Natural killer cell (primary cell): ENCODE measurements around the gene OR2F1. TPM values are rescaled to one million over a fixed set of nuclear protein-coding genes. Genes with fewer than 3 reads are reported as not detected.

Experiments
- ATAC-seq, 3 donors: fragments of 150-1000 bp in 2 of 3; fragments of 200-7000 bp in 1 of 3; cut with Tn5 transposase; 1 replicate in 1 of 3; 2 replicates in 2 of 3; pipeline ENCODE4 v1.10.0; 2021; ENCODE audit warnings: mild to moderate bottlenecking in 2 of 3, moderate library complexity in 2 of 3
- DNase-seq, 2 donors: peaks; one replicate each; pipeline versions ENCODE4 v3.0.0 to v3.0.0-alpha.2; 2013 to 2021; ENCODE audit warnings: mixed read lengths in 1 of 2
- H3K27ac ChIP-seq: one replicate; pipeline ENCODE4 v1.5.1; 2013; ENCODE audit warnings: mild to moderate bottlenecking, low read length
- H3K27me3 ChIP-seq: one replicate; pipeline ENCODE4 v1.6.1; 2013; ENCODE audit warnings: low read length; ENCODE audit not compliant: control insufficient read depth, insufficient read depth
- H3K36me3 ChIP-seq: one replicate; pipeline ENCODE4 v1.6.1; 2013; ENCODE audit warnings: low read length; ENCODE audit not compliant: control insufficient read depth, insufficient read depth
- H3K4me1 ChIP-seq: one replicate; pipeline ENCODE4 v1.6.1; 2013; ENCODE audit warnings: low read length; ENCODE audit not compliant: control insufficient read depth, insufficient read depth
- H3K4me3 ChIP-seq: one replicate; pipeline ENCODE4 v1.5.1; 2013; ENCODE audit warnings: low read length
- H3K9me3 ChIP-seq: one replicate; pipeline ENCODE4 v1.6.1; 2013; ENCODE audit warnings: low read length; ENCODE audit not compliant: control insufficient read depth, insufficient read depth
- H3K27ac Mint-ChIP-seq, 2 donors: one replicate each; pipeline ENCODE4 v1.8.0; 2022; ENCODE audit warnings: mild to moderate bottlenecking in 2 of 2, mixed read lengths in 2 of 2, moderate library complexity in 1 of 2
- H3K27me3 Mint-ChIP-seq, 2 donors: one replicate each; pipeline ENCODE4 v1.8.0; 2022; ENCODE audit warnings: low read depth in 2 of 2, mixed read lengths in 2 of 2
- H3K36me3 Mint-ChIP-seq: one replicate; pipeline ENCODE4 v1.8.0; 2022; ENCODE audit warnings: mixed read lengths
- H3K4me1 Mint-ChIP-seq, 2 donors: one replicate each; pipeline ENCODE4 v1.8.0; 2022; ENCODE audit warnings: mixed read lengths in 2 of 2
- H3K4me3 Mint-ChIP-seq: one replicate; pipeline ENCODE4 v1.8.0; 2022; ENCODE audit warnings: mild to moderate bottlenecking, moderate library complexity, mixed read lengths
- H3K9me3 Mint-ChIP-seq, 2 donors: one replicate each; pipeline ENCODE4 v1.8.0; 2022; ENCODE audit warnings: mixed read lengths in 2 of 2
- WGBS: methylation state at CpG from one replicate; pipeline ENCODE4 v1.1.7; 2013; ENCODE audit warnings: missing lambda C conversion rate; ENCODE audit not compliant: insufficient coverage; 5-methylcytosine and 5-hydroxymethylcytosine counted together
- intact Hi-C: fragments of 100-400 bp; cut with micrococcal nuclease; formaldehyde crosslinking; loops from one replicate; pipeline ENCODE4 v1.14.2; 2022
- total RNA-seq, 4 donors: library from RNA; stranded (reverse); fragments of 120-200 nt in 1 of 4; gene quantifications; one replicate each; pipeline versions ENCODE4 v1.2.3 to v1.2.4, GENCODE V29; 2013 to 2022
- TF ChIP-seq, protein P1 (sequence below): fragments of 200-600 bp; IDR thresholded peaks from one replicate; pipeline ENCODE4 v1.8.0; 2022; ENCODE audit warnings: antibody characterized with exemption

The OR2F1 gene
- total RNA-seq, 3 donors from 2014 or later (not counting 1 experiment from before 2014, with no cell fraction given): not detected

DNA sequence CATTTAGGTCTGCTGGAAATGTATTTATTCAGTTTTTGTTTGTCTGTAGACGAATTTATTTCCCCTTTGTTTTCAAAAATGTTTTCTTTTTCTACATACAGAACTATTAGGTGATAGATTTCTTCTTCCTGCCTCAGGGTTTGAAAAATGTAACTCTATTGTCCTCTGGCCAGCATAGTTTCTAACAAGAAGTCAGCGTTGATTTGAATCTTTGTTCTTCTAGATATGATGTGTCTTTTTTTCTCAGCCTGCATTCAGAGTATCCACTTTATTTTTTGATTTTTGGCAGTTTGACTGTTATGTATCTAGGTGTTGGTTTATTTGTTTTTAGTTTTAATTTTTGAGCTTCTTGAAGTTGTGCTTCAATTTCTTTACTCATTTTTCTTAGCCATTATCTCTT lies 7.5 kb upstream of the OR2F1 start:
- Mint-ChIP-seq H3K27ac (no peak overlapping the region), H3K4me1 (no peaks in the 10 kb centered on the region), H3K36me3 (peaks cover 7% of the 10 kb centered on the region), H3K4me3 (no peak overlapping the region), H3K9me3 (peaks cover 0 to 8% of the 10 kb centered on the region in 2 donors), H3K27me3 (peaks cover 17 to 54% of the 10 kb centered on the region in 2 donors)
- H3K9me3 ChIP-seq: no peaks in the 10 kb centered on the region
- peaks cover 3% of the 10 kb centered on the region for H3K27me3 ChIP-seq
- H3K4me1 ChIP-seq: no peaks in the 10 kb centered on the region
- H3K27ac ChIP-seq: no peak overlapping the region
- H3K36me3 ChIP-seq: no peaks in the 10 kb centered on the region
- 100% methylated on average over 1 of the region's 2 CpGs for WGBS
- intact Hi-C loops: no loop called here
- no peak for DNase-seq
- no peak for ATAC-seq
- TF ChIP-seq, protein P1, sequence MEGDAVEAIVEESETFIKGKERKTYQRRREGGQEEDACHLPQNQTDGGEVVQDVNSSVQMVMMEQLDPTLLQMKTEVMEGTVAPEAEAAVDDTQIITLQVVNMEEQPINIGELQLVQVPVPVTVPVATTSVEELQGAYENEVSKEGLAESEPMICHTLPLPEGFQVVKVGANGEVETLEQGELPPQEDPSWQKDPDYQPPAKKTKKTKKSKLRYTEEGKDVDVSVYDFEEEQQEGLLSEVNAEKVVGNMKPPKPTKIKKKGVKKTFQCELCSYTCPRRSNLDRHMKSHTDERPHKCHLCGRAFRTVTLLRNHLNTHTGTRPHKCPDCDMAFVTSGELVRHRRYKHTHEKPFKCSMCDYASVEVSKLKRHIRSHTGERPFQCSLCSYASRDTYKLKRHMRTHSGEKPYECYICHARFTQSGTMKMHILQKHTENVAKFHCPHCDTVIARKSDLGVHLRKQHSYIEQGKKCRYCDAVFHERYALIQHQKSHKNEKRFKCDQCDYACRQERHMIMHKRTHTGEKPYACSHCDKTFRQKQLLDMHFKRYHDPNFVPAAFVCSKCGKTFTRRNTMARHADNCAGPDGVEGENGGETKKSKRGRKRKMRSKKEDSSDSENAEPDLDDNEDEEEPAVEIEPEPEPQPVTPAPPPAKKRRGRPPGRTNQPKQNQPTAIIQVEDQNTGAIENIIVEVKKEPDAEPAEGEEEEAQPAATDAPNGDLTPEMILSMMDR: no peak
- H3K4me3 ChIP-seq: no peak overlapping the region

DNA sequence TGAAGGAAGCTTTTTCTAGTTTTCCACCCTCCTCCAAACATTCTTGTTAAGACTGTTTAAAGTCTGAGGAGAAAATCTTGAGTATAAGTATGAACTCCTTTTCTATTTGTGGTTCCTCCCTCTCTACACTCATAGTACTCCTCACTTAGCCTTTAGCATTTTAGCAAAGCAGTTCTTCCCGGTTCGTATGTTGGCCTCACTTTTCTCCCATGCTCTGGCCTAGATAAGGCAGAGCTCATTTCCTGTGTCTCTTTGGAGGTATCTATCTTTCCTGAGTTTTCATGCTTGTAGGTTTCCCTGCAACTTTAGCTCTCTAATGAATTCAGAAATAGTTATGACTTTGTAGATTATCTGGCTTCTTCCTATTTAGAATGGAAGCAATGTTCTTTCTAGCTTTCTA lies 5.9 kb upstream of the OR2F1 start:
- TF ChIP-seq, protein P1: no peak
- H3K4me3 ChIP-seq: no peak overlapping the region
- H3K36me3 Mint-ChIP-seq: peaks cover 7% of the 10 kb centered on the region
- H3K4me3 Mint-ChIP-seq: no peak overlapping the region
- peaks cover 3% of the 10 kb centered on the region for H3K27me3 ChIP-seq
- H3K36me3 ChIP-seq: no peaks in the 10 kb centered on the region
- ATAC-seq: no peak
- no peaks in the 10 kb centered on the region for H3K9me3 ChIP-seq
- no peak overlapping the region for H3K27ac ChIP-seq
- no peaks in the 10 kb centered on the region for H3K4me1 Mint-ChIP-seq
- no peak for DNase-seq
- no peak overlapping the region for H3K27ac Mint-ChIP-seq
- H3K9me3 Mint-ChIP-seq: peaks cover 0 to 8% of the 10 kb centered on the region in 2 donors
- 17% methylated on average over 2 of the region's 2 CpGs for WGBS
- intact Hi-C loops: no loop called here
- peaks cover 21 to 63% of the 10 kb centered on the region in 2 donors for H3K27me3 Mint-ChIP-seq
- H3K4me1 ChIP-seq: no peaks in the 10 kb centered on the region

DNA sequence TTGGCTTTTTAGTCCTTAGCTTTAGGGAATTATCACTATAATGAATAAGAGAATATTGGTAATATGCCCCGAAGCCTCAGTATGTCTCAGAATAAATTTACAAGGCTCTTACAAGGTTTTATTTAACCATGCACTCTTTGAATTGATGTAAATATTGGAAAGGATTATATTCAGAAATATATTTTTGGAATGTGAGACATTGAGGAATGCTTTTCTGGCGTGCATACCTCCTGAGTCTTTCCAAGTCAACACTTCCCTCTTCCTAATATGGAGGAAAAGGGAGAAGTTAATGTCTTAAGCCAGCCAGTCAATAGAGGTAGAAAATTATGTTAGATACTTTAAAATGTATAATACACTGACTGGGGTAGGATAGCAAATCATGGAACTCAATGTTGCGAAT lies 1.2 kb upstream of the OR2F1 start:
- Histone ChIP-seq H3K27ac (no peak overlapping the region), H3K4me3 (no peak overlapping the region), H3K27me3 (no peaks in the 10 kb centered on the region), H3K36me3 (no peaks in the 10 kb centered on the region), H3K4me1 (no peaks in the 10 kb centered on the region), H3K9me3 (no peaks in the 10 kb centered on the region)
- ATAC-seq (no peak), DNase-seq (no peak)
- peaks cover 7% of the 10 kb centered on the region for H3K36me3 Mint-ChIP-seq
- H3K9me3 Mint-ChIP-seq: peaks cover 0 to 3% of the 10 kb centered on the region in 2 donors
- no peaks in the 10 kb centered on the region for H3K4me1 Mint-ChIP-seq
- H3K4me3 Mint-ChIP-seq: no peak overlapping the region
- intact Hi-C loops: no loop called here
- peaks cover 21 to 45% of the 10 kb centered on the region in 2 donors for H3K27me3 Mint-ChIP-seq
- WGBS: 75% methylated on average over 1 of the region's 3 CpGs
- no peak overlapping the region for H3K27ac Mint-ChIP-seq
- TF ChIP-seq, protein P1: no peak

DNA sequence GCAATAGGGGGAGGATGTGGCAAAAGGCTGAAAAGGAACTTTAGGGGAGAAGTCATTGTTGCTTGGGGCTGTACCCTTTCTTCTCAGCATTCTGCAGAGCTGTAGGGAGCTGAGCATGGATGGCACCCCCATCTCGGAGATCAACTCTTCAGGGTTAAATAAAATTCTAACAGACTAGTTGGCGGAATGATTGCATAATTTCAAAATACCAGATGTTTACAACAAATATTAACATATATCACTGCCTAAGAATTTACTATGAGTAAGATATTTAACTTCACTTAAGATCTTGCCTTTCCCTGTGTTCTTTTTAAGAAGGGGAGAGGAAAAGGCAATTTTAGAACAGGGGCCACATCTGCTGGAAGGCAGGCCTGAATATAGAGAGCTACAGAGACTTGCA lies 509 bp upstream of the OR2F1 start:
- DNase-seq (no peak), ATAC-seq (no peak)
- Histone ChIP-seq H3K27ac (no peak overlapping the region), H3K9me3 (no peaks in the 10 kb centered on the region), H3K4me1 (no peaks in the 10 kb centered on the region), H3K27me3 (no peaks in the 10 kb centered on the region), H3K36me3 (no peaks in the 10 kb centered on the region), H3K4me3 (no peak overlapping the region)
- 92% methylated on average over 2 of the region's 2 CpGs for WGBS
- H3K9me3 Mint-ChIP-seq: peaks cover 0 to 3% of the 10 kb centered on the region in 2 donors
- H3K4me1 Mint-ChIP-seq: no peaks in the 10 kb centered on the region
- peaks cover under 1% of the 10 kb centered on the region for H3K36me3 Mint-ChIP-seq
- H3K27me3 Mint-ChIP-seq: peaks cover 17 to 38% of the 10 kb centered on the region in 2 donors
- intact Hi-C loops: no loop called here
- TF ChIP-seq, protein P1: no peak
- H3K27ac Mint-ChIP-seq: no peak overlapping the region
- no peak overlapping the region for H3K4me3 Mint-ChIP-seq
